GM23338 (cell line): ENCODE data around the gene HELB. TPM values are rescaled to one million over a fixed set of nuclear protein-coding genes. Genes with fewer than 3 reads are reported as not detected.

Experiments
- ATAC-seq: fragments of 200-7000 bp; cut with Tn5 transposase; 3 replicates; pipeline ENCODE4 v1.9.1; 2020
- DNase-seq: peaks from one replicate; pipeline ENCODE4 v3.0.0-alpha.2; 2015; ENCODE audit warnings: low spot score
- H2AFZ ChIP-seq: fragments of 200-600 bp; sonication (generic); 2 replicates; pipeline ENCODE4 v1.8.0; 2016; ENCODE audit warnings: antibody characterized with exemption, mild to moderate bottlenecking, moderate library complexity
- H3F3A ChIP-seq: fragments of 200-600 bp; sonication (generic); replicated peaks from 2 replicates; pipeline ENCODE4 v1.8.0; 2017; ENCODE audit warnings: antibody characterized with exemption, mixed run types, low read depth
- H3K27ac ChIP-seq: fragments of 200-600 bp; sonication (generic); 2 replicates; pipeline ENCODE4 v1.6.1; 2016; ENCODE audit warnings: low read depth
- H3K27me3 ChIP-seq: fragments of 200-600 bp; sonication (generic); 2 replicates; pipeline ENCODE4 v1.8.0; 2016; ENCODE audit warnings: mild to moderate bottlenecking, mixed run types, moderate library complexity; ENCODE audit not compliant: insufficient read depth
- H3K36me3 ChIP-seq: fragments of 200-600 bp; sonication (generic); 2 replicates; pipeline ENCODE4 v1.8.0; 2016; ENCODE audit warnings: mild to moderate bottlenecking; ENCODE audit not compliant: insufficient read depth
- H3K4me1 ChIP-seq: fragments of 200-600 bp; sonication (generic); 2 replicates; pipeline ENCODE4 v1.8.0; 2016; ENCODE audit warnings: mild to moderate bottlenecking, moderate library complexity; ENCODE audit not compliant: insufficient read depth
- H3K4me2 ChIP-seq: fragments of 200-600 bp; sonication (generic); 2 replicates; pipeline ENCODE4 v1.7.1; 2017; ENCODE audit warnings: mixed run types
- H3K4me3 ChIP-seq: fragments of 200-600 bp; sonication (generic); 2 replicates; pipeline ENCODE4 v1.6.1; 2016; ENCODE audit warnings: mixed run types
- H3K79me2 ChIP-seq: fragments of 200-600 bp; sonication (generic); replicated peaks from 2 replicates; pipeline ENCODE4 v1.8.0; 2017; ENCODE audit warnings: mild to moderate bottlenecking; ENCODE audit not compliant: insufficient read depth
- H3K9me2 ChIP-seq: fragments of 200-600 bp; sonication (generic); 2 replicates; pipeline ENCODE4 v1.8.0; 2017; ENCODE audit not compliant: insufficient read depth
- H4K20me1 ChIP-seq: fragments of 200-600 bp; sonication (generic); replicated peaks from 2 replicates; pipeline ENCODE4 v1.8.0; 2017; ENCODE audit warnings: mild to moderate bottlenecking; ENCODE audit not compliant: insufficient read depth
- H3K27ac Mint-ChIP-seq: 2 replicates; pipeline ENCODE4 v1.8.0; 2020; ENCODE audit warnings: inconsistent platforms, mild to moderate bottlenecking, moderate library complexity, mixed read lengths
- H3K27me3 Mint-ChIP-seq: 3 replicates; pipeline ENCODE4 v1.8.0; 2022; ENCODE audit warnings: low read depth, mild to moderate bottlenecking, moderate library complexity, mixed read lengths, inconsistent platforms; ENCODE audit not compliant: insufficient read depth, poor library complexity
- H3K36me3 Mint-ChIP-seq: 3 replicates; pipeline ENCODE4 v1.8.0; 2021; ENCODE audit warnings: low read depth, mild to moderate bottlenecking, inconsistent platforms, moderate library complexity, mixed read lengths
- H3K4me1 Mint-ChIP-seq: 3 replicates; pipeline ENCODE4 v1.8.0; 2020; ENCODE audit warnings: mild to moderate bottlenecking, inconsistent platforms, mixed read lengths
- H3K4me3 Mint-ChIP-seq: 3 replicates; pipeline ENCODE4 v1.8.0; 2021; ENCODE audit warnings: moderate library complexity, mild to moderate bottlenecking, inconsistent platforms, mixed read lengths
- H3K9me3 Mint-ChIP-seq: 3 replicates; pipeline ENCODE4 v1.8.0; 2020; ENCODE audit warnings: moderate library complexity, mild to moderate bottlenecking, inconsistent platforms, mixed read lengths
- CTCF ChIP-seq, 2 experiments: fragments of 200-600 bp in 1 of 2; sonication (generic) in 1 of 2; conservative IDR thresholded peaks; 2 replicates each; pipeline versions ENCODE4 v1.5.1 to v1.6.1; 2016 to 2017; ENCODE audit warnings: antibody characterized with exemption in 2 of 2, low read depth in 2 of 2, mild to moderate bottlenecking in 2 of 2, moderate library complexity in 1 of 2
- EZH2 ChIP-seq: fragments of 200-600 bp; sonication (generic); IDR thresholded peaks from one replicate; pipeline ENCODE4 v1.8.0; 2017; ENCODE audit warnings: antibody characterized with exemption, mild to moderate bottlenecking, low read depth; ENCODE audit not compliant: unreplicated experiment
- EZH2phosphoT487 ChIP-seq: fragments of 200-600 bp; sonication (generic); IDR thresholded peaks from one replicate; pipeline ENCODE4 v1.8.1; 2018; ENCODE audit warnings: antibody characterized with exemption; ENCODE audit not compliant: unreplicated experiment
- NANOG ChIP-seq: IDR thresholded peaks from 2 replicates; pipeline ENCODE4 v1.6.1; 2016; ENCODE audit warnings: antibody characterized with exemption, borderline replicate concordance
- POLR2AphosphoS5 ChIP-seq: IDR thresholded peaks from 2 replicates; pipeline ENCODE4 v1.6.1; 2016; ENCODE audit warnings: antibody characterized with exemption, low read depth
- REST ChIP-seq: IDR thresholded peaks from one replicate; pipeline ENCODE4 v1.6.1; 2018; ENCODE audit warnings: antibody characterized with exemption; ENCODE audit not compliant: unreplicated experiment
- STAT1 ChIP-seq: IDR thresholded peaks from one replicate; pipeline ENCODE4 v1.6.1; 2016; ENCODE audit warnings: antibody characterized with exemption; ENCODE audit not compliant: unreplicated experiment
- ZNF114 ChIP-seq: fragments of 250-450 bp; sonication (Bioruptor Pico); IDR thresholded peaks from 2 replicates; pipeline ENCODE4 v1.5.0; 2020; ENCODE audit warnings: mild to moderate bottlenecking, moderate library complexity
- ZNF331 ChIP-seq: fragments of 250-450 bp; sonication (Bioruptor Pico); IDR thresholded peaks from 2 replicates; pipeline ENCODE4 v1.5.0; 2020; ENCODE audit warnings: low read depth, mild to moderate bottlenecking, moderate library complexity
- ZNF462 ChIP-seq: fragments of 250-450 bp; sonication (Bioruptor Pico); IDR thresholded peaks from 2 replicates; pipeline ENCODE4 v1.5.0; 2020; ENCODE audit warnings: mild to moderate bottlenecking, moderate library complexity
- polyA plus RNA-seq: library from polyadenylated mRNA; unstranded; fragments of >200 nt; fragmentation: Nextera tagmentation; extraction: Ambion mirVana; gene quantifications from 2 replicates; pipeline ENCODE4 v1.2.1, GENCODE V29; 2016
- total RNA-seq: library from RNA; depleted of rRNA; stranded (reverse); fragments of >200 nt; shearing (Covaris generic); gene quantifications from 2 replicates; pipeline ENCODE4 v1.2.3, GENCODE V29; 2014

HELB gene
- total and polyA plus RNA-seq, 2 experiments from 2014 or later, result 3.1 to 18.2 TPM

GRCh38 chr12:66337381-66338010, 35.2 kb downstream of the HELB start:
- H3K36me3 ChIP-seq, result peaks cover 25% of the 10 kb centered on the region
- no peaks in the 10 kb centered on the region for H3F3A ChIP-seq
- H3K4me1 ChIP-seq, result no peaks in the 10 kb centered on the region
- Mint-ChIP-seq H3K9me3 (peaks cover 24% of the 10 kb centered on the region), H3K27ac (no peak overlapping the region), H3K4me3 (no peak overlapping the region), H3K36me3 (peaks cover 48% of the 10 kb centered on the region), H3K27me3 (peaks cover 3% of the 10 kb centered on the region), H3K4me1 (no peaks in the 10 kb centered on the region)
- H3K4me2 ChIP-seq, result no peak overlapping the region
- TF ChIP-seq ZNF331 (no peak), ZNF114 (CRISPR knock-in tag) (no peak), ZNF462 (CRISPR knock-in tag) (no peak), NANOG (no peak), EZH2phosphoT487 (no peak), STAT1 (no peak)
- no peaks in the 10 kb centered on the region for H3K79me2 ChIP-seq
- no peak overlapping the region for H2AFZ ChIP-seq
- ATAC-seq (no peak), DNase-seq (no peak)
- no peaks in the 10 kb centered on the region for H3K27me3 ChIP-seq
- no peak overlapping the region for H3K27ac ChIP-seq
- no peak overlapping the region for H3K4me3 ChIP-seq
- no peaks in the 10 kb centered on the region for H4K20me1 ChIP-seq
- 0 out of 2 replicates have a peak, but pooled peaks cover 2% of the 10 kb centered on the region for H3K9me2 ChIP-seq

- H3K27me3 ChIP-seq, result no peaks in the 10 kb centered on the region
- Mint-ChIP-seq H3K9me3 (peaks cover 33% of the 10 kb centered on the region), H3K36me3 (peaks cover 64% of the 10 kb centered on the region), H3K4me1 (no peaks in the 10 kb centered on the region), H3K27me3 (no peaks in the 10 kb centered on the region), H3K27ac (no peak overlapping the region), H3K4me3 (no peak overlapping the region)
- no peak overlapping the region for H3K4me2 ChIP-seq
- ATAC-seq (no peak), DNase-seq (no peak)
- H3K27ac ChIP-seq, result no peak overlapping the region
- H3K79me2 ChIP-seq, result no peaks in the 10 kb centered on the region
- no peak overlapping the region for H2AFZ ChIP-seq
- H3K36me3 ChIP-seq, result peaks cover 25% of the 10 kb centered on the region
- H3K9me2 ChIP-seq, result no peaks in the 10 kb centered on the region
- H3K4me3 ChIP-seq, result no peak overlapping the region
- no peaks in the 10 kb centered on the region for H3K4me1 ChIP-seq
- no peak for TF ChIP-seq ZNF331
- TF ChIP-seq EZH2phosphoT487, result no peak
- no peak for TF ChIP-seq POLR2AphosphoS5
- TF ChIP-seq STAT1, result no peak
- no peak for TF ChIP-seq REST
- TF ChIP-seq CTCF (conservative IDR thresholded peaks at IDR 0.05; ENCODE audit: low read depth in 2 of 2), result no peak
- no peak for TF ChIP-seq NANOG
- TF ChIP-seq EZH2, result no peak
- TF ChIP-seq ZNF114 (CRISPR knock-in tag), result no peak
- H3F3A ChIP-seq, result no peaks in the 10 kb centered on the region
- H4K20me1 ChIP-seq, result no peaks in the 10 kb centered on the region
These were observed 37.8 kb downstream of the HELB start for GRCh38 chr12:66340131-66340530.
